Astrocyte of the cerebellum (primary cell): ENCODE results near the gene TAP1.

Source experiments
- DNase-seq: peaks from one replicate; pipeline ENCODE4 v3.0.0-alpha.2; 2011; ENCODE audit warnings: low read depth
- H3K4me3 ChIP-seq: 2 replicates; pipeline ENCODE4 v1.5.1; 2011; ENCODE audit warnings: mild to moderate bottlenecking, low read depth, low read length, moderate library complexity
- CTCF ChIP-seq: IDR thresholded peaks from 2 replicates; pipeline ENCODE4 v1.5.1; 2012; ENCODE audit warnings: low read length, low read depth, moderate library complexity, mild to moderate bottlenecking; ENCODE audit errors: missing control alignments
- in situ Hi-C: cut with HindIII; loops from 2 replicates; pipeline ENCODE4 v1.10.0; 2017; ENCODE audit warnings: low sequenced_read_pairs

The TAP1 gene

GRCh38 chr6:32852018-32852843 lies 1.3 kb downstream of the TAP1 start:
- no peak for DNase-seq
- TF ChIP-seq CTCF: no peak
- in situ Hi-C loops: no loop called here
- peak overlapping the region; percentile 93 for H3K4me3 ChIP-seq

GRCh38 chr6:32851025-32851424 lies 2.5 kb downstream of the TAP1 start:
- in situ Hi-C loops: no loop called here
- DNase-seq: no peak
- H3K4me3 ChIP-seq: no peak overlapping the region
- TF ChIP-seq CTCF: no peak

- TF ChIP-seq CTCF: no peak
- DNase-seq: no peak
- in situ Hi-C loops: loop anchor here (10.0 kb wide), 1 partner anchor 126 kb away; no protein-coding TSS in a partner anchor
- no peak overlapping the region for H3K4me3 ChIP-seq
Measured at GRCh38 chr6:32849126-32849525, 4.4 kb downstream of the TAP1 start.

GRCh38 chr6:32847795-32848194 lies 5.7 kb downstream of the TAP1 start:
- no peak overlapping the region for H3K4me3 ChIP-seq
- in situ Hi-C loops: loop anchor here (10.0 kb wide), 1 partner anchor 127 kb away; no protein-coding TSS in a partner anchor
- no peak for TF ChIP-seq CTCF
- no peak for DNase-seq

GRCh38 chr6:32847004-32847403 lies 6.5 kb downstream of the TAP1 start:
- no peak overlapping the region for H3K4me3 ChIP-seq
- no peak for TF ChIP-seq CTCF
- DNase-seq: no peak
- in situ Hi-C loops: loop anchor here (10.0 kb wide), 1 partner anchor 128 kb away; no protein-coding TSS in a partner anchor

GRCh38 chr6:32845384-32845884 lies 8.1 kb downstream of the TAP1 start:
- DNase-seq: no peak
- H3K4me3 ChIP-seq: no peak overlapping the region
- TF ChIP-seq CTCF: no peak
- in situ Hi-C loops: loop anchor here (10.0 kb wide), 1 partner anchor 129 kb away; no protein-coding TSS in a partner anchor
